ENCODE results near the gene ASIC4.

ASIC4 gene

GRCh38 chr2:219480004-219480403 lies 34.3 kb upstream of the ASIC4 start:
- Histone ChIP-seq H3K27me3 (ENCODE audit: control insufficient read depth in 5 of 5, insufficient read depth in 4 of 5, low read length in 5 of 5) (peaks cover 23 to 51% (median 38%) of the 10 kb centered on the region in 5 donors), H3K9ac (ENCODE audit: low read length in 5 of 5) (no peak overlapping the region), H3K36me3 (ENCODE audit: control insufficient read depth in 5 of 5, insufficient read depth in 5 of 5, low read length in 5 of 5) (no peaks in the 10 kb centered on the region), H3K4me1 (ENCODE audit: control insufficient read depth in 5 of 5, insufficient read depth in 5 of 5, low read length in 5 of 5) (peaks cover 0 to 13% (median 13%) of the 10 kb centered on the region in 5 donors), H3K4me3 (ENCODE audit: low read depth in 1 of 5, low read length in 5 of 5) (no peak overlapping the region), H3K9me3 (ENCODE audit: control insufficient read depth in 5 of 5, low read length in 5 of 5) (no peaks in the 10 kb centered on the region), H3K27ac (ENCODE audit: low read depth, low read length) (no peak overlapping the region)

GRCh38 chr2:219482674-219483405 lies 31.4 kb upstream of the ASIC4 start:
- Histone ChIP-seq H3K36me3 (ENCODE audit: control insufficient read depth in 5 of 5, insufficient read depth in 5 of 5, low read length in 5 of 5) (no peaks in the 10 kb centered on the region), H3K9me3 (ENCODE audit: control insufficient read depth in 5 of 5, low read length in 5 of 5) (no peaks in the 10 kb centered on the region), H3K4me1 (ENCODE audit: control insufficient read depth in 5 of 5, insufficient read depth in 5 of 5, low read length in 5 of 5) (peaks cover 0 to 14% (median 13%) of the 10 kb centered on the region in 5 donors), H3K9ac (ENCODE audit: low read length in 5 of 5) (no peak overlapping the region), H3K27me3 (ENCODE audit: control insufficient read depth in 5 of 5, insufficient read depth in 4 of 5, low read length in 5 of 5) (peaks cover 38 to 60% (median 54%) of the 10 kb centered on the region in 5 donors), H3K4me3 (ENCODE audit: low read depth in 1 of 5, low read length in 5 of 5) (no peak overlapping the region), H3K27ac (ENCODE audit: low read depth, low read length) (no peak overlapping the region)

GRCh38 chr2:219483451-219484342 lies 30.6 kb upstream of the ASIC4 start:
- H3K9ac ChIP-seq (ENCODE audit: low read length in 5 of 5) = no peak overlapping the region
- no peak overlapping the region for H3K27ac ChIP-seq (ENCODE audit: low read depth, low read length)
- peaks cover 0 to 14% (median 13%) of the 10 kb centered on the region in 5 donors for H3K4me1 ChIP-seq (ENCODE audit: control insufficient read depth in 5 of 5, insufficient read depth in 5 of 5, low read length in 5 of 5)
- no peaks in the 10 kb centered on the region for H3K36me3 ChIP-seq (ENCODE audit: control insufficient read depth in 5 of 5, insufficient read depth in 5 of 5, low read length in 5 of 5)
- H3K4me3 ChIP-seq (ENCODE audit: low read depth in 1 of 5, low read length in 5 of 5) = peak overlapping the region in 3 of 5 donors; percentile 22 to 50 (median 31)
- peaks cover 38 to 64% (median 60%) of the 10 kb centered on the region in 5 donors for H3K27me3 ChIP-seq (ENCODE audit: control insufficient read depth in 5 of 5, insufficient read depth in 4 of 5, low read length in 5 of 5)
- H3K9me3 ChIP-seq (ENCODE audit: control insufficient read depth in 5 of 5, low read length in 5 of 5) = no peaks in the 10 kb centered on the region

GRCh38 chr2:219484343-219485200 lies 29.7 kb upstream of the ASIC4 start:
- H3K27ac ChIP-seq (ENCODE audit: low read depth, low read length) = no peak overlapping the region
- H3K4me3 ChIP-seq (ENCODE audit: low read depth in 1 of 5, low read length in 5 of 5) = peak overlapping the region in 3 of 5 donors; percentile 22 to 50 (median 31)
- H3K9me3 ChIP-seq (ENCODE audit: control insufficient read depth in 5 of 5, low read length in 5 of 5) = no peaks in the 10 kb centered on the region
- peaks cover 38 to 66% (median 63%) of the 10 kb centered on the region in 5 donors for H3K27me3 ChIP-seq (ENCODE audit: control insufficient read depth in 5 of 5, insufficient read depth in 4 of 5, low read length in 5 of 5)
- H3K9ac ChIP-seq (ENCODE audit: low read length in 5 of 5) = no peak overlapping the region
- H3K36me3 ChIP-seq (ENCODE audit: control insufficient read depth in 5 of 5, insufficient read depth in 5 of 5, low read length in 5 of 5) = no peaks in the 10 kb centered on the region
- peaks cover 0 to 14% (median 13%) of the 10 kb centered on the region in 5 donors for H3K4me1 ChIP-seq (ENCODE audit: control insufficient read depth in 5 of 5, insufficient read depth in 5 of 5, low read length in 5 of 5)

GRCh38 chr2:219485201-219485580 lies 29.1 kb upstream of the ASIC4 start:
- Histone ChIP-seq H3K36me3 (ENCODE audit: control insufficient read depth in 5 of 5, insufficient read depth in 5 of 5, low read length in 5 of 5) (no peaks in the 10 kb centered on the region), H3K9ac (ENCODE audit: low read length in 5 of 5) (no peak overlapping the region), H3K27ac (ENCODE audit: low read depth, low read length) (no peak overlapping the region), H3K27me3 (ENCODE audit: control insufficient read depth in 5 of 5, insufficient read depth in 4 of 5, low read length in 5 of 5) (peaks cover 38 to 69% (median 68%) of the 10 kb centered on the region in 5 donors), H3K4me1 (ENCODE audit: control insufficient read depth in 5 of 5, insufficient read depth in 5 of 5, low read length in 5 of 5) (peaks cover 0 to 14% (median 13%) of the 10 kb centered on the region in 5 donors), H3K9me3 (ENCODE audit: control insufficient read depth in 5 of 5, low read length in 5 of 5) (no peaks in the 10 kb centered on the region), H3K4me3 (ENCODE audit: low read depth in 1 of 5, low read length in 5 of 5) (no peak overlapping the region)

GRCh38 chr2:219486380-219486959 lies 27.8 kb upstream of the ASIC4 start:
- Histone ChIP-seq H3K9me3 (ENCODE audit: control insufficient read depth in 5 of 5, low read length in 5 of 5) (no peaks in the 10 kb centered on the region), H3K36me3 (ENCODE audit: control insufficient read depth in 5 of 5, insufficient read depth in 5 of 5, low read length in 5 of 5) (no peaks in the 10 kb centered on the region), H3K27ac (ENCODE audit: low read depth, low read length) (no peak overlapping the region), H3K27me3 (ENCODE audit: control insufficient read depth in 5 of 5, insufficient read depth in 4 of 5, low read length in 5 of 5) (peaks cover 38 to 72% (median 70%) of the 10 kb centered on the region in 5 donors), H3K4me3 (ENCODE audit: low read depth in 1 of 5, low read length in 5 of 5) (no peak overlapping the region), H3K4me1 (ENCODE audit: control insufficient read depth in 5 of 5, insufficient read depth in 5 of 5, low read length in 5 of 5) (peaks cover 0 to 14% (median 13%) of the 10 kb centered on the region in 5 donors), H3K9ac (ENCODE audit: low read length in 5 of 5) (no peak overlapping the region)

GRCh38 chr2:219488149-219488843 lies 26.0 kb upstream of the ASIC4 start:
- peaks cover 0 to 14% (median 13%) of the 10 kb centered on the region in 5 donors for H3K4me1 ChIP-seq (ENCODE audit: control insufficient read depth in 5 of 5, insufficient read depth in 5 of 5, low read length in 5 of 5)
- H3K36me3 ChIP-seq (ENCODE audit: control insufficient read depth in 5 of 5, insufficient read depth in 5 of 5, low read length in 5 of 5) = no peaks in the 10 kb centered on the region
- no peak overlapping the region for H3K4me3 ChIP-seq (ENCODE audit: low read depth in 1 of 5, low read length in 5 of 5)
- peaks cover 26 to 75% (median 68%) of the 10 kb centered on the region in 5 donors for H3K27me3 ChIP-seq (ENCODE audit: control insufficient read depth in 5 of 5, insufficient read depth in 4 of 5, low read length in 5 of 5)
- no peak overlapping the region for H3K27ac ChIP-seq (ENCODE audit: low read depth, low read length)
- H3K9me3 ChIP-seq (ENCODE audit: control insufficient read depth in 5 of 5, low read length in 5 of 5) = no peaks in the 10 kb centered on the region
- no peak overlapping the region for H3K9ac ChIP-seq (ENCODE audit: low read length in 5 of 5)

GRCh38 chr2:219488844-219489194 lies 25.5 kb upstream of the ASIC4 start:
- no peaks in the 10 kb centered on the region for H3K36me3 ChIP-seq (ENCODE audit: control insufficient read depth in 5 of 5, insufficient read depth in 5 of 5, low read length in 5 of 5)
- no peak overlapping the region for H3K9ac ChIP-seq (ENCODE audit: low read length in 5 of 5)
- peaks cover 0 to 13% (median 12%) of the 10 kb centered on the region in 5 donors for H3K4me1 ChIP-seq (ENCODE audit: control insufficient read depth in 5 of 5, insufficient read depth in 5 of 5, low read length in 5 of 5)
- no peaks in the 10 kb centered on the region for H3K9me3 ChIP-seq (ENCODE audit: control insufficient read depth in 5 of 5, low read length in 5 of 5)
- no peak overlapping the region for H3K27ac ChIP-seq (ENCODE audit: low read depth, low read length)
- H3K27me3 ChIP-seq (ENCODE audit: control insufficient read depth in 5 of 5, insufficient read depth in 4 of 5, low read length in 5 of 5) = peaks cover 24 to 76% (median 66%) of the 10 kb centered on the region in 5 donors
- no peak overlapping the region for H3K4me3 ChIP-seq (ENCODE audit: low read depth in 1 of 5, low read length in 5 of 5)

GRCh38 chr2:219489315-219489714 lies 25.0 kb upstream of the ASIC4 start:
- H3K9ac ChIP-seq (ENCODE audit: low read length in 5 of 5) = no peak overlapping the region
- peaks cover 19 to 74% (median 64%) of the 10 kb centered on the region in 5 donors for H3K27me3 ChIP-seq (ENCODE audit: control insufficient read depth in 5 of 5, insufficient read depth in 4 of 5, low read length in 5 of 5)
- H3K9me3 ChIP-seq (ENCODE audit: control insufficient read depth in 5 of 5, low read length in 5 of 5) = no peaks in the 10 kb centered on the region
- no peaks in the 10 kb centered on the region for H3K36me3 ChIP-seq (ENCODE audit: control insufficient read depth in 5 of 5, insufficient read depth in 5 of 5, low read length in 5 of 5)
- peaks cover 0 to 8% (median 7%) of the 10 kb centered on the region in 5 donors for H3K4me1 ChIP-seq (ENCODE audit: control insufficient read depth in 5 of 5, insufficient read depth in 5 of 5, low read length in 5 of 5)
- H3K27ac ChIP-seq (ENCODE audit: low read depth, low read length) = no peak overlapping the region
- H3K4me3 ChIP-seq (ENCODE audit: low read depth in 1 of 5, low read length in 5 of 5) = no peak overlapping the region
